Measurements from ENCODE around the gene RALGPS1.

Gene RALGPS1

GRCh38 chr9:127104581-127105311 is 190.2 kb downstream of the RALGPS1 start:
- no peaks in the 10 kb centered on the region for H3K9me3 Mint-ChIP-seq
- no peaks in the 10 kb centered on the region for H3K36me3 Mint-ChIP-seq (ENCODE audit: low read depth)
- H3K27me3 Mint-ChIP-seq (ENCODE audit: low read depth), result peaks cover 12% of the 10 kb centered on the region
- no peak overlapping the region for H3K27ac Mint-ChIP-seq
- no peaks in the 10 kb centered on the region for H3K4me1 Mint-ChIP-seq (ENCODE audit: low read depth)
- no peak overlapping the region for H3K4me3 Mint-ChIP-seq
- no peak for DNase-seq (ENCODE audit: low spot score)

DNA sequence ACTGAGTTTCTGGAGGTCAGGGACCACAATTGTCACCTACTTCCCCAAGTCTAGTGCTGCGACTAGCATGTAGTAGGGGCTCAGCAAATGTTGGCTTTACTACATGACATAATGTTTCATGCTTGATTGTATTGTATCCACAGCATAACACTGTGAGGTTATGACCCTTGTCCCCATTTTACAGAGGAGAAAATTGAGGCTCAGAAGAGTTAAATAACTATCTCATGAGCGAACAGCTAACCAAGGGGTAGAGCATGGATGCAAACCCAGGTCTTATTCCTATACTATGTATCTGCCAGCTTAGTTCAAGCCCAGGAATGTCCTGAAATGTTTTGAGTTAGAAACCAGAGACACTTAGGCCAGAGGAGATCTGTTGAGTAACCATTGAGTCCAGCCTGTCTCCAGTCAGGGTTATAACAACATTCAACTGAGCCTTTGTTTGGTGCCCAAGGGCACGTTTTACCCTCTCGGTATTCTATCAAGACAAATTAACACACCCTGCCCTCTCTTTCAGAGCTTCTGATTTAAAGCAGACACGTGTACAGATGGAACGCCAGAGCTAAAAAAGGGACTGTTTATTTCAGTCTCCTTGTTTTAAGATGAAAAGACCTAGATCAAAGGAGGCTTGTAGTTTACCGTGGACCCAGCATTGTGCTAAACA is 191.4 kb downstream of the RALGPS1 start:
- H3K9me3 Mint-ChIP-seq, result no peaks in the 10 kb centered on the region
- no peak overlapping the region for H3K4me3 Mint-ChIP-seq
- H3K4me1 Mint-ChIP-seq (ENCODE audit: low read depth), result no peaks in the 10 kb centered on the region
- DNase-seq (ENCODE audit: low spot score), result no peak
- H3K27ac Mint-ChIP-seq, result no peak overlapping the region
- peaks cover 19% of the 10 kb centered on the region for H3K27me3 Mint-ChIP-seq (ENCODE audit: low read depth)
- no peaks in the 10 kb centered on the region for H3K36me3 Mint-ChIP-seq (ENCODE audit: low read depth)

GRCh38 chr9:127106466-127106855 is 191.9 kb downstream of the RALGPS1 start:
- no peak for DNase-seq (ENCODE audit: low spot score)
- no peaks in the 10 kb centered on the region for H3K9me3 Mint-ChIP-seq
- no peak overlapping the region for H3K27ac Mint-ChIP-seq
- peaks cover 23% of the 10 kb centered on the region for H3K27me3 Mint-ChIP-seq (ENCODE audit: low read depth)
- H3K4me1 Mint-ChIP-seq (ENCODE audit: low read depth), result no peaks in the 10 kb centered on the region
- no peaks in the 10 kb centered on the region for H3K36me3 Mint-ChIP-seq (ENCODE audit: low read depth)
- no peak overlapping the region for H3K4me3 Mint-ChIP-seq

DNA sequence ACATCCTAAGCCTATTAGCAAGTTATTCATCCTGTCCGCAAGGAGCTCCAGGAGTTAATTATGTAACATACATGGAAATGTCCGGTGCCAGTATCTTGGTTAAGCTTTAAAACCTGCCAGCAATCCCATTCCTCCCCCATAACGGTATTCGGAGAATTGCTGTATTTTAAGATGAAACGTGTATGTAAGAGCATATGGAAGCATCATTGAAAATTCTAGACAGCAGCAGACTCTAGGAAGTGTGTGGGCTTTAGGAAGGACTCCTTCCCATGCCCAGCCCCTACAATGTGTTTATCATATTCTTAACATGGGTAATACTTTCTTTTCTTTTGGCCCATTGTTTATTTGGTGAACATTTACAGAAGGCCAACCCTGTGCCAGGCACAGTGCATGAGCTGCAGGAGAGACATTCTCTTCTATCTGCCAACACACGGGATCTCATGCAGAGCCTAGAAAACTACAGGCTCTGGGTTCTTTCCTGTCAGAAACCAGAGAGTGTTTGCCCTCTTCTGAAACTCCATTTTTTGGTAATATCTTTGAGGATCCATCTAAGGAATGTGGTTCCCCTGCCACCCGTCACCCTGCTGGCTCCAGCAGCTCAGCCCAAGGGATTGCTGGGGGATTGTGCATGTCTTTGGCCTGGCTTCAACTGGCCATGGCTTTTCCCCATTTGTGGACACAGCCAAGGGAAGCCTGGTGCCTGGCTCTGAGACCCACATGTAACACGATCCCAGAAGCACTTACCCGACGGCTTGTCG is 192.8 kb downstream of the RALGPS1 start:
- no peak for DNase-seq (ENCODE audit: low spot score)
- Mint-ChIP-seq H3K9me3 (no peaks in the 10 kb centered on the region), H3K36me3 (ENCODE audit: low read depth) (no peaks in the 10 kb centered on the region), H3K27ac (no peak overlapping the region), H3K27me3 (ENCODE audit: low read depth) (peaks cover 21% of the 10 kb centered on the region), H3K4me3 (no peak overlapping the region), H3K4me1 (ENCODE audit: low read depth) (no peaks in the 10 kb centered on the region)

DNA sequence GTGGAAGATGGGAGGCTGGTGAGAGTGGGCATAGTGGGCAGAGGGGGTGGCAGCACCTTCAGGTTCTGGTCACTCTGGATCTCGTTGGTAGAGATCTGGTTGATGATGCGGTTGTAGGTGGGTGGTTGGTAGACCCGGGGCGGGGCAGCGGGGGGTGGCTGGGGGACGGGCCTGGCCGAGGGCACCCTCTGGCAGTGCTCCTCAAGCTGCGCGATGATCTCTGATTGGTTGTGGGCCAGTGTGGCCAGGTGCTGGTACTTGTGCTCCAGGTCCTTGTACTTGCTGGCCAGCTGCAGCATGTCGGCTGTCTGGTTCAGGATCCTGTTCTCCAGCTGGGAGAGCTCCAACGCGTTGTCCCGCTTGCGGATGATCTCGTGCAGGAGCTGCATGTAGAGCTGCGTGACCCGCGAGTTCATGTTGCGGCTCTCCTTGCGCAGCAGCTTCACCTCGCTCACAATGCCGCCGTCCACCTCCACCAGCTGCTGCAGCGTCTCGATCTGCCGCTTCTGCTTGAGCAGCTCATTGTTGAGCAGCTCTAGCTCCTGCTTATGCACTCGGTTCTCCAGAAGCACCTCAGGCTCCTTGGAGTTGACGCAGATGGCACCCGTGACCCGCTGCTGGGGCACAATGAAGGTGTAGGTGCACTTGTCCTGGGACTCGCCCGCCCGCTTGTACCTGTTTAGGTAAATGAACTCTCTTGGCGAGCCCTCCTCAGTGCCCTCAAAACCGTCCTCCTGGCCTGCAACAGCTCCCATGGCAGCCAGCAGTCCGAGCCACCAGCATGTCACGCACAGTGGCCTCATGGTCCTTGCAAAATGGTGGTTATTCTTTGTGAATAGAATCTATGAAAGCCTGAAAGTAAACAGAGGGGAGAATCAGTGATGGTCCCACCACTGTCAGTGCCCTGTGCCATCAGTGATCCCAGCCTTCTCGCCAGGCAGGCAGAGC is 193.6 kb downstream of the RALGPS1 start:
- Mint-ChIP-seq H3K4me3 (no peak overlapping the region), H3K36me3 (ENCODE audit: low read depth) (no peaks in the 10 kb centered on the region), H3K9me3 (no peaks in the 10 kb centered on the region), H3K27me3 (ENCODE audit: low read depth) (peaks cover 18% of the 10 kb centered on the region), H3K4me1 (ENCODE audit: low read depth) (no peaks in the 10 kb centered on the region), H3K27ac (no peak overlapping the region)
- DNase-seq (ENCODE audit: low spot score), result no peak

DNA sequence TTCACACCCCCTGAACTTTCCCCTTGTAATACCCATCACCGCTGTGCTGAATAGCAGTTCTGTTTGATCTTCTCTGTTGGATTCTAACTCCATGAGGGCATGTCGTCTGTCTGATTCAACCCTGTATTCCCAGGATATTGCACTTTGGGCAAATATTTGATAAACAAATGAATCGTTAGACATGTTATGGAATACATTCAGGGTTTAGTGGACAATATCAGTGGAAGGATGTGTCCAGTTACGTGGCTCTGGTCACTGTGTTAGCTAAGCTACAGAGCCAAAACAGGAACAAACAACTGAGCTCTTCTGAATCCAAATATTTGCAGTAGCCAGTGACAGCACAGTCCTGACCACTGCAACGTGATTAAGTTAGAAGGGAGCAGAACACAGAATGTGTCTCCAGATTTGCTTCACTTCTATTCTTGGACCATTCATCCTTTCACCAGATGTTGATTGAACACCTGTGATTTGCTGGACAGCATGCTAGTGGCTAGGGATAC is 194.7 kb downstream of the RALGPS1 start:
- Mint-ChIP-seq H3K36me3 (ENCODE audit: low read depth) (no peaks in the 10 kb centered on the region), H3K9me3 (no peaks in the 10 kb centered on the region), H3K4me1 (ENCODE audit: low read depth) (no peaks in the 10 kb centered on the region), H3K27ac (no peak overlapping the region), H3K27me3 (ENCODE audit: low read depth) (peaks cover 18% of the 10 kb centered on the region), H3K4me3 (no peak overlapping the region)
- DNase-seq (ENCODE audit: low spot score), result no peak

- H3K36me3 Mint-ChIP-seq (ENCODE audit: low read depth), result no peaks in the 10 kb centered on the region
- DNase-seq (ENCODE audit: low spot score), result no peak
- H3K4me1 Mint-ChIP-seq (ENCODE audit: low read depth), result peaks cover 12% of the 10 kb centered on the region
- no peak overlapping the region for H3K4me3 Mint-ChIP-seq
- H3K27ac Mint-ChIP-seq, result no peak overlapping the region
- H3K27me3 Mint-ChIP-seq (ENCODE audit: low read depth), result peaks cover 12% of the 10 kb centered on the region
- H3K9me3 Mint-ChIP-seq, result no peaks in the 10 kb centered on the region
These were observed 197.5 kb downstream of the RALGPS1 start for GRCh38 chr9:127112056-127112455.

- Mint-ChIP-seq H3K27ac (no peak overlapping the region), H3K27me3 (ENCODE audit: low read depth) (peaks cover 19% of the 10 kb centered on the region), H3K36me3 (ENCODE audit: low read depth) (no peaks in the 10 kb centered on the region), H3K4me1 (ENCODE audit: low read depth) (peaks cover 16% of the 10 kb centered on the region), H3K9me3 (no peaks in the 10 kb centered on the region), H3K4me3 (no peak overlapping the region)
- DNase-seq (ENCODE audit: low spot score), result no peak
These were observed 198.2 kb downstream of the RALGPS1 start for GRCh38 chr9:127112735-127113161.

- no peak overlapping the region for H3K4me3 Mint-ChIP-seq
- H3K36me3 Mint-ChIP-seq (ENCODE audit: low read depth), result no peaks in the 10 kb centered on the region
- peaks cover 19% of the 10 kb centered on the region for H3K27me3 Mint-ChIP-seq (ENCODE audit: low read depth)
- no peaks in the 10 kb centered on the region for H3K9me3 Mint-ChIP-seq
- H3K4me1 Mint-ChIP-seq (ENCODE audit: low read depth), result peaks cover 16% of the 10 kb centered on the region
- no peak overlapping the region for H3K27ac Mint-ChIP-seq
- DNase-seq (ENCODE audit: low spot score), result no peak
These were observed 198.8 kb downstream of the RALGPS1 start for GRCh38 chr9:127113191-127113972.

DNA sequence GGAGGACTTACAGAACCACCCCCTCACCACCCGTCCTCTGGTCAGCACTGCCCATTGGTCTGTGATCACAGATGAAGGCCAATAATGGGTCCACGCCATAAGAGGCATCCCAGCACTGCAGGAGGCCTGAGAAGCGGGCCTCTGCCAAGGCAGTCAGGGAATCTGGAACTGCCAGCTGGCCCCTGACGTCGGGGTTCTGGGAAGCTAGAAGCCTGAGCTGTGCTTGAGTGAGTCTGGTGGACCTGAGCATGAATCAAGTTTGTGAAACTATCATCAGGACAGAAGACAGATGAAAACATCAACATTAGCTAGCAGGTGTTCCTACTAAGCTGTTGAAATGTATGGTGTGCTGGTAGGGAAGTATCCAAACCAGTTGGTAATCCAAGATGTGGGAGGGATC is 200.0 kb downstream of the RALGPS1 start:
- H3K9me3 Mint-ChIP-seq, result no peaks in the 10 kb centered on the region
- H3K4me1 Mint-ChIP-seq (ENCODE audit: low read depth), result peaks cover 16% of the 10 kb centered on the region
- peaks cover 26% of the 10 kb centered on the region for H3K27me3 Mint-ChIP-seq (ENCODE audit: low read depth)
- no peak overlapping the region for H3K27ac Mint-ChIP-seq
- no peaks in the 10 kb centered on the region for H3K36me3 Mint-ChIP-seq (ENCODE audit: low read depth)
- H3K4me3 Mint-ChIP-seq, result no peak overlapping the region
- no peak for DNase-seq (ENCODE audit: low spot score)

GRCh38 chr9:127116088-127116726 is 201.6 kb downstream of the RALGPS1 start:
- Mint-ChIP-seq H3K9me3 (no peaks in the 10 kb centered on the region), H3K27me3 (ENCODE audit: low read depth) (peaks cover 31% of the 10 kb centered on the region), H3K4me1 (ENCODE audit: low read depth) (peaks cover 16% of the 10 kb centered on the region), H3K27ac (peak overlapping the region; percentile 41), H3K36me3 (ENCODE audit: low read depth) (no peaks in the 10 kb centered on the region), H3K4me3 (peak overlapping the region; percentile 54)
- no peak for DNase-seq (ENCODE audit: low spot score)

- Mint-ChIP-seq H3K27me3 (ENCODE audit: low read depth) (peaks cover 36% of the 10 kb centered on the region), H3K9me3 (no peaks in the 10 kb centered on the region), H3K36me3 (ENCODE audit: low read depth) (no peaks in the 10 kb centered on the region), H3K4me1 (ENCODE audit: low read depth) (peaks cover 16% of the 10 kb centered on the region), H3K27ac (no peak overlapping the region), H3K4me3 (no peak overlapping the region)
- no peak for DNase-seq (ENCODE audit: low spot score)
These were observed 202.4 kb downstream of the RALGPS1 start for GRCh38 chr9:127116957-127117356.
